Stimulated activated CD8-positive, alpha-beta memory T cell treated with anti-CD3 and anti-CD28 coated beads, Interleukin-7, amount 100 ng/mL, for 48 hours (primary cell): ENCODE measurements around the gene TAP1.
"Not testable (repeated sequence)": the region's sequence is repeated elsewhere in the genome, so short reads cannot be mapped to it uniquely, and the experiment has no call there.

Experiments
- DNase-seq, 2 donors: peaks; one replicate each; pipeline ENCODE4 v3.0.0-alpha.2; 2020; ENCODE audit warnings: low read depth in 1 of 2; ENCODE audit errors: extremely low read depth in 1 of 2

TAP1 gene, protein sequence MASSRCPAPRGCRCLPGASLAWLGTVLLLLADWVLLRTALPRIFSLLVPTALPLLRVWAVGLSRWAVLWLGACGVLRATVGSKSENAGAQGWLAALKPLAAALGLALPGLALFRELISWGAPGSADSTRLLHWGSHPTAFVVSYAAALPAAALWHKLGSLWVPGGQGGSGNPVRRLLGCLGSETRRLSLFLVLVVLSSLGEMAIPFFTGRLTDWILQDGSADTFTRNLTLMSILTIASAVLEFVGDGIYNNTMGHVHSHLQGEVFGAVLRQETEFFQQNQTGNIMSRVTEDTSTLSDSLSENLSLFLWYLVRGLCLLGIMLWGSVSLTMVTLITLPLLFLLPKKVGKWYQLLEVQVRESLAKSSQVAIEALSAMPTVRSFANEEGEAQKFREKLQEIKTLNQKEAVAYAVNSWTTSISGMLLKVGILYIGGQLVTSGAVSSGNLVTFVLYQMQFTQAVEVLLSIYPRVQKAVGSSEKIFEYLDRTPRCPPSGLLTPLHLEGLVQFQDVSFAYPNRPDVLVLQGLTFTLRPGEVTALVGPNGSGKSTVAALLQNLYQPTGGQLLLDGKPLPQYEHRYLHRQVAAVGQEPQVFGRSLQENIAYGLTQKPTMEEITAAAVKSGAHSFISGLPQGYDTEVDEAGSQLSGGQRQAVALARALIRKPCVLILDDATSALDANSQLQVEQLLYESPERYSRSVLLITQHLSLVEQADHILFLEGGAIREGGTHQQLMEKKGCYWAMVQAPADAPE

DNA sequence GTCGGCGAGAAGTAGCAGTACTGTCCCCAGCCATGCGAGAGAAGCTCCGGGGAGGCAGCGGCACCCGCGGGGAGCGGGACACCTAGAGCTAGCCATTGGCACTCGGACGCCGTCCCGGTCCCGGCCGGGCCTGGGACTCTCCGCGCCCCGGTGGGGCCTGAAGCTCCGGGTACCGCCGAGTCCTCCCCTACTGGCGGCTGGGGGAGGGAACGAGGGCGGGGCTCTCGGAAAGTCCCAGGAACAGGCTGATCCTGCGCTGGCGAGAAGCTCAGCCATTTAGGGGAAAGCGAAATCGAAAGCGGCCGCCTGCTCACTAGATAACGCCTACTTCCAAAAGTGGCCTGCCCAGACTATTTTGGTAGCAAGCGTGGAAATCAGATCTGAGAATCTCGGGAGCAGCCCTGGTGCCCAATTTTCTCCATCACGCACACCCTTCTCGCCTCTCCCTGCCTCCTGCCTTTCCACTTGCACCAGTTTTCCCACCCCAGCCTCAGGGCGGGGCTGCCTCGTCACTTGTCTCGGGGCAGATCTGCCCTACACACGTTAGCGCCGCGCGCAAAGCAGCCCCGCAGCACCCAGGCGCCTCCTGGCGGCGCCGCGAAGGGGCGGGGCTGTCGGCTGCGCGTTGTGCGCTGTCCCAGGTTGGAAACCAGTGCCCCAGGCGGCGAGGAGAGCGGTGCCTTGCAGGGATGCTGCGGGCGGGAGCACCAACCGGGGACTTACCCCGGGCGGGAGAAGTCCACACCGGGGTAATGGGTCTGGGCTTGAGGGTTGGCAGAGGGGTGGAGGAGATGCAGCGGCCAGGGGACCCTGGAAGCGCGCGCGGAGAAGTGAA, at the start of gene TAP1, which contains the start of gene PSMB9:
Gene TAP1, minus strand, starts transcription at position 164 of the 835 bp plus-strand sequence. Its CDS starts 68 bp downstream, at position 96.
Gene PSMB9, plus strand, starts transcription at position 652 of the 835 bp plus-strand sequence. Its CDS starts 38 bp downstream, at position 690.
- DNase-seq, result peak; percentile 84 to 95

DNA sequence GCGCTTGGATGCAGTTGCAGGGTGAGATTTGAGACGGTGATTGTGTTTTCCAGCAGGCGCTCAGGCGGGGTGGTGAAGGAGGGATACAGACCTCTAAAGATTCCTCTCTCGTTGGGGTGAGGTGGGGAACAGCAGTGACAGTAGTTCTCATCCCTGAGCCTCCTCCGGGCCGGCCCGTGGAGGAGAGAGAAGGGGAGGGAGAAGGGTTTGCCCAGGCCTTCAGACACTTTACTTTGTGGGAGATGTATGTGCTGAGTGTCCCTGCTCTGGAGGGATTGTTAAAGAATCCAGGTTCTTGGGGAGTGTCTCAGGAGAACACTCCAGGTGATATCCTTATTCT, 41.5 kb upstream of the TAP1 start:
- no peak for DNase-seq

DNA sequence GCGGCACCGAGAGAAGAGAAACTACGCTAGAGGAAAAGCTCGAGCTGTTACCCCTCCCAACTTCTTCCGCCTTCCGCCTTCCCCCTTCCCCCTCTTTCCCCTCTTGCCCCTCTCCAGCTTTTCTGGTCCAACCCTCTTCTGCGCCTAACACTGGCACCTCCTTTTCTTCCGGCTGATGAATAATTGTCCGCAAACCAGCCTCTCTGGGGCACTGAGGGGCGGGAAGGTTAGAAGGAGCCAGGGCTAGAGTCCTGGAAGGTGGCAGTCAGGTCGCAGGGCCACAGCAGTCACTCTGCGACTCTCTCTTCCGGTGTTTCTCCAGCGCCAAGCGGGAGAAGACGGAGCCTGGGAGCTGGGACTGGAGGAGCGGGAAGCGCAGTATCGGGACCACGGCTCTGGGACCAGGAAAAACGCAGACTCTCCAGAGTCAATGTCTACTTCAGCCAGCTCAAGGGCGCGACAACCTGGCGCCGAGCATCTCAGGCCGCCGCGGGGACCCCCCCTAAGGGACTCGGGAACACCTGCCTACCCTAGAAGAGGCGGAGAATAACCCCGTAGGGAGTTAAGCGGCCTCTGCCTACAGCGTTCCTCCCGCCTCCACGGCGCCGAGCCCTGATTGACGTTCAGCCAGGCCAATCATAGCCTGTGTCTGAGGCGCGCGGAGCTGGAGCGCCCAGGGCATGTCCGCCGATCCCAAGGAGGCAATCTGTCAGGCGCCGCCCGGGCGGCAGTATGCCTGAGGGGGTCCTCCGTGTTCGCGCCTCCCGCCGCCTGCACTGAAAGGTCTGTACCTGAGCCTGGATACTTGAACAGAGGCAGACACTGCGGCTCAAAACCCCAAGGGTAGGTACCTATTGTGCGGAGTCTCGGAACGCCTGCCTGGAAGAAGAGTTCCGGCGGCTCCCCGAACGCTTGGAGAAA, 40.8 kb upstream of the TAP1 start:
- peak; percentile 86 to 87 for DNase-seq

DNA sequence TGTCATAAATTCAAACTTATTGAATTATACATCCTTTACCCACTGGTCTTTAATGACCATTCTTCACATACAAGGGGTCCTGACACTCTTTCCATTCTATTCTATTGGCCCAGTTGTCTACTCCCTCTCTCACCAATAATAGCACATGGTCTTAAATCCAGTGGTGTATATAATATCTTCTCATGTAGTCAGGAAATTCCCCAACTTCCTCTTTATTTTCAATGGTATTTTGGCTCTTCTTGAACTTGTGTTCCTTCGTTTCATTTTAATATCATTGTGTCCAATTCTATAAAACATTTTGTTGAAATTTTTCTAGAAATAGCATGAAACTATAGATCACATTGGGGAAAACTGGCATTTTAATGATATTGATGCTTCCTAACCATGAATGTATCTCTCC, 37.3 kb upstream of the TAP1 start:
- no peak for DNase-seq

DNA sequence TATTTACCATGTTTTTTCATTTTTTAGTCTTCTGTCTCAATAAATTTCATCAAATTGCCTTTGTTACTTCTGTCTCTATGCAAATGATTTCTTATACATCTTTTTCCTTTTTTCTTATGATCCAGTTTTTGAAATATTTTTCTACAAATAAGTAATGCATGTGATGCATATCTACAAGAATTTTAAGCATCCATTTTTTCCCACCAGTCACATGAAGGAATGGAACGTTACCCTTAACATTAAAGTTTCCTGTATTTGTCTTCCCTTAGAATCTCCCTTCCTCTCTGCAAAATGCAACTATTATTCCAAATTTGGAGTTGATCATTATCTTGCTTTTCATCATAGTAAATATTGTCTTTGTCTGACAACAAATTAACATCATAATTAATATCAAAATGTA, 36.0 kb upstream of the TAP1 start:
- DNase-seq, result no peak

DNA sequence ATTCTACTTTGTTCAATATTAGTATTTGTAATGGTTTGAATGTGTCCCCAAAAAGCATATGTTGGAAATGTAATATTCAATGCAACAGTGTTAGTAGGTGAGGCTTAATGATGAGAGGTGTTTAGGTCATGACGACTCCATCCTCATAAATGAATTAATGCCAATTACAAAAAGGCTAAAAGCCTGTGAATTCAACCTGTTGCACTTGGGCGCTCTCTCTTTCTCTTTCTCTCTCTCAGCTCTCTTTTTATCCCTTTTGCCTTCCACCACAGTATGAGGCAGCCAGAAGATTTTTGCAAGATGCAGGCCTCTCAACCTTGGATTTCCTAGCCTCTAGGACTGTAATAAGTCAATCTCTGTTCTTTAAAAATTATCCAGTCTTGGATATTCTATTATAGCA, 35.1 kb upstream of the TAP1 start:
- DNase-seq, result no peak

DNA sequence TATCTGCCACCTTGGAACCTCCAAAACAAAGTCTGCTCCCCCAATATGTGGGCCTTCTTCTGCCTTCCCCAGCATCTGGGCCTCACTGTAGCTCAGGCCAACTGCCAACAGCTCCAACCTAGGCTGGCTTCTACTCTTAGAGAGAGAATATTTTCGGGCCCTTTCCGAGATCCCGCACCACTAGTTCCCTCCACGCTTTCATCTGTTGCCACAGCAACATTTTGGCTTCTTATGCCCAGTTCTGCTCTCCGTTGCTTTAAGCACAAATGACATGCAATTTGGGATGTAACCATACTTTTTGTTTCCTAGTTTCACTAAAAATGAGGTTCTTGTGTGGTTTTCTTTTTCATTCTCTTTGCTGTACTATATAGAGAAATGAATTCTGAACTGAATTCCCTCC, 34.1 kb upstream of the TAP1 start:
- DNase-seq, result no peak

DNA sequence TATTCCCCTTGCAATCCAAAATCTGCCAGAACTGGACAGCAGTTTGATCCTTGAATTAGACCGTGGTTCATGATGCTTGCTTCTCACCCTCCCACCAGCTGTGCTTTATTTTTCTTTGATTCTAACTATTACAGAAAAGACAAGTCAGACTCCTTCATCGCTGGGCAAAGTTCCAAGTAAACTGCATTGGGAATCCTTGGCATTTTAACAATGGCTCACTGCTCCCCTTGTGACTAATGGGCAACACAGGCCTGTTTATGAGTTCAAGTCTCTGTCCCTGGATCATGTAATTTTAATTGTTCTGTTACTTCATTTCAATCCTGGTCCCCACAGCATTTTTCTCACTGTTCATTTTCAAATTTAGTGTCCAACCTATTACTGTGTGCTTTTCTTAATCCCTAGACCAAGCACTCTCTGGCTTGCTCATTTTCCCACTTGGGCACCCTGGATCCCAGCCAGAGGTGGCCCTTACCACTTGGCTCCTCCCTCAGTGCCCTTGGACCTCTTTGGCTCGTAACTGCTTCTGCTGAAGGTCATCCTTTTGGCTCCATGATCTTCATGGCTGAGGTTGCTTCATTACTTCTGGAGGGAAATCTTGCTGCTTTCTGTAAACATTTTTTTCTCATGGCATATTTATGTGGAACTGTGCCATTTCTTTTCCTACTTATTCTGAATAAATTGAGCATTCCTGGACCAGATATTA, 33.3 kb upstream of the TAP1 start:
- DNase-seq, result no peak

DNA sequence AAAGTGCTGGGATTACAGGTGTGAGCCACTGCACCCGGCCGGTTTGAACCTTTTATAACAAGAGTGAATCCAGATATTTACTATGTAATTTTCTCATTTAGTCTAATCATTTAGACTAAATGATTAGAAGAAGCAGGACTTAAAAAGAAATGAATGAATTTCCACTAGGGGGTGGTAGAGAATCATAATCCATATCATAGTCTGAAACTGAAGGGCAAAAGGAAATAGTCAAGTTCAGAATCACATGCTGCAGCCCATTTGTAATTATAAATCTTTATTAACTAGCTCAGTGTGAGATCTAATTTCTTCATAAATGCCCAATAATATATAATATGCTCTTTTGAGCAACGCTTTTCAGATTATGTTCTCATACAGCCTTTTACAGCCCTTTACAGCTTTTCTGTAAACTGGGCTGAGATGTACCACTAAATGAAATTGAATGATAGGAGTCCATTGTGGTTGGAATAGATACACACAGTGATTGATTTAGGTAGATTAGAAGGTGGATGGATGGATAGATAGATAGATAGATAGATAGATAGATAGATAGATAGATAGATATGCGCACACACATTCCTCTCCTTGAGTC, 32.3 kb upstream of the TAP1 start:
- DNase-seq, result no peak

DNA sequence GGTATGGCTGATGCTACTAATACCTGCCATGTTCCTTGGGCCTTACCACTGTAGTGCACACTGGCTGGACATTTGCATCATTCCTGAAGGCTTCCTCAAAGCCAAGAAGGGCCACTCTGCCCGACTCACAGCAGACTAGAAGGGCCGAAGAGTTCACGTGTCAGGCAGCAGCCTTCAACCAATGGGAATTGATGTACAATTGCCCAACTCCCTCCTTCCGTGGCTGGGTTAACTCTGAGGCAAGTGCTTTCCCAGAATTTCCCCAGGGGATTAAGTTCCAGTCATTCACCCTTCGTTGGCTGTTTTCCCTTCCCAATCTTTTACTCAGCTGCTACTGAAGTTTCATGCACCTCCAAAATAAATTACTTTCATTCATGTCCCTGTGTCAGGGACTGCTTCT, 30.3 kb upstream of the TAP1 start:
- DNase-seq, result no peak

DNA sequence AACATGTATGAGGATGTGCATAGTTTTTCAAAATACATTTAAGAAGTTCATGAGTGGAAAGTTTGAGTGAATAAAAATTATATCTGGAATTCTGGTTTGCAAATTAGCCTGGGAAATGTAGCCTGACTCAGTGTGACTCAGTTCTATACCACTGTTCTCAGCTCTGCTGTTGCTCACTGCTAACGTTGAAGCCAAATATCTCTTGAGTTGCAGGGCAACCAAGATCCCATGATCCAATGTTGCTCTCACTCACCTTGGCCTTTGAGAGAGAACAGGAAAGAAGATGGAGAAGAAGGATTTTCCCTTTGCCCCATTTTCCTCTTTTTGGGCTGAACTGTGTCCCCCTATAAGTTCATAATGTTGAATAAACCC, 29.4 kb upstream of the TAP1 start:
- DNase-seq, result no peak

DNA sequence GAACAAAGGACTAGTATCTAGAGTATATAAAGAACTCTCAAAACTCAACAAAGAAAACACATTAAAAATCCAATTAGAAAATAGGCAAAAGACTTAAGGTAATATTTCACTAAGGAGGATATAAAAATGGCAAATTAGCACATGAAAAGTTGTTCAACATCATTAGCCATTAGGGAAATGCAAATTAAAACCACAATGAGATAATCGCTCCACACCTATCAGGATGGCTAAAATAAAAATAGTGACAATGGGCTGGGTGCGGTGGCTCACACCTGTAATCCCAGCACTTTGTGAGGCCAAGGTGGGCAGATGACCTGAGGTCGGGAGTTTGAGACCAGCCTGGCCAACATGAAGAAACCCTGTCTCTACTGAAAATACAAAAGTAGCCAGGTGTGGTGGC, 27.5 kb upstream of the TAP1 start:
- DNase-seq, result not testable (repeated sequence)

DNA sequence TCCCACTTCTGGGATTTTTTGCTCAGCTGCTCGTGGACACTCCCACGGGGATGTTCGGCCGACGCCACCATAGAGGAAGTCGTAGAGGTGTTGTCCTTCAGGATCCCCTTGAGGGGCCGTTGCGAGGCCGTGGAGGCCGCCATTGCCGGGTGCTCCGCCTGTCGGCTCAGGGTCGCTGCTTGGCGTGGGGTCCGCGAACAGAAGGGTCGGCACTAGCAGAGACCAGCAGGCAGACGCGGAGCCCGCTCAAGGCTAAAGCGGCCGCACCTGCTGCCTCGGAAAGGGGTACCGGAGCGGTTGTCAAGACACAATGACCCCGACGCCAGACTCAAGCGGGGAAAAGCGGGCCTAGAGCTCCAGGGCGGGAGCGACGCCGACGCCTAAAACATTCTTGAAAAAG, 26.2 kb upstream of the TAP1 start:
- DNase-seq, result no peak

DNA sequence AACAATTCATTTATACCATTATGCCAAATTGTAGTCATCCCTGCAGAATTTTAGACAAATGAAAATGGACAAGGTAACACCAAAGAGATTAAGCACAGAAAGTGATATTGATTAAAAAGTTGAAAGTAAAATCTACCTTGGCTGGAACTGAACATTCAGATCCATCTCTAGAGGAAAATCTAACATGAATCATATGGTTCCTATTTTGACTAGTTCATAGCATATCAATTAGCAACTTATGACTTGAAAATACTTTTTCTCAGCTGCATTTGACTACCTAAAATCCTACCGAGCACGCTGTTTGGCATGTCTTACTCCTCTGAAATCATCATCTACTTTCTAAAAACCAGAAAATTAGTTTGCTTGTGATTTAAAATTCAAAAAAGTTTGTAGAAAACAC, 23.1 kb upstream of the TAP1 start:
- DNase-seq, result no peak

DNA sequence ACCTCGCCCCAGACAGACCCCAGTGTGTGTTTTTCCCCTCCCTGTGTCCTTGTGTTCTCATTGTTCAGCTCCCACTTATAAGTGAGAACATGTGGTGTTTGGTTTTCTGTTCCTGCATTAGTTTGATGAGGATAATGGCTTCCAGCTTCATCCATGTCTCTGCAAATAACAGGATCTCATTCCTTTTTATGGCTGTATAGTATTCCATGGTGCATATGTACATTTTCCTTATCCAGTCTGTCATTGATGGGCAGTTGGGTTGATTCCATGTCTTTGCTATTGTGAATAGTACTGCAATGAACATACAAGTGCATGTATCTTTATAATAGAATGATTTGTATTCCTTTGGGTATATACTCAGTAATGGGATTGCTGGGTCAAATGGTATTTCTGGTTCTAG, 20.4 kb upstream of the TAP1 start:
- not testable (repeated sequence) for DNase-seq

DNA sequence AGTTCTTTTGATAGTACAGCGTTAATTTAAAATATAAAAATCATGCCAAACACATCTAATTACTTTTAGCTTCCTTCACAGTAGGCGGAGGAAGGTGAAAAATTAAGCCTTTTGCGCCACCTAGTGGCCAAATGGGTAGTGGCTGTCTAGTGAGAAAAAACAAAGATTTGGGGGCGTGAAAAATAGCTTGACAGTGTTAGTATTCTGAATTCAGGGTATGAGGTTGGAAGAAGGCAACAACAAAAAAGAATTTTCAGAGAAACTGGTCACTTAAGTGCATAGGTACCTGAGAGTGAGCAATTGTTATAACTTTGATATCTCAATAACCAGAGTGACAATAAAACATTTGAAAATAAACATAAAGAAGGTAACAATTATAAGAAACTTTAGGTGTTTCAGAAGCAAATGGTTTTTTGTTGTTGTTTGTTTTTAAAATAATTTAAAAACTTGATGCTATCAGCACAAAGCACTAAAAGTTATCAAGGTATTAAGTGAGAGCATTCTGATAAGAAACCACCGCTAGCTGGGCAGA, 14.8 kb upstream of the TAP1 start:
- DNase-seq, result peak; percentile 40 to 67

DNA sequence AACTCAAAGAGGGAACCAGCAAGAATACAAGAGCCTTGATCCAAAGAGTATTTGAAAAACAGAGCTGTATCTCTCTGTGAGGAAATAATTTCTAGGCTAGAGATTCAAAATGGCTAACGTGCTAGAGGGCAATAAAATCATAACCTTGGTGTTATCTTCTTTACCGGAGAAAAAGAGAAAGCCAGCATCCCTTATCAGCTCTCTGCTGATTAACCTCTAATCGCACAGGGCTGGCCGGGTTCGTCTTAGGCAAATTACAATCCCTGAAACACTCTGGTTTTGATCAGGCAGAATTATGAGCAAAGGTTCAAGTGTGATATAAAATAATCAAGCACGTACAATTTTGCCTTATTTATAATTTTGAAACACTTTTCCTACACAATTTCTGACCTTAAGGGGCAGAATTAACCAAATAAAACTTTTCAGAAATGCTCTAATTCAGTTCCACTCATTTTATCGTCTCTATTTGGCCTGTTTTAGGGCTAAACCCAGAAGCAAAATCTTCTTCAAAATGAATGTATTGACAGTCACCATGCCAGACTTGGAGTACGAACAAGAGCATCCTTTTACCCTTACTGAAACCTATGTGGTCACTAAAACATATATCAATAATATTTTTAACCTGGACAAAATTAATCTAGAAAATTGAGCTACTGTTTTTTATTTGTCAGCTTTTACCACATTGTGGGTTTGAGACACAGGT, 14.2 kb upstream of the TAP1 start:
- no peak for DNase-seq

DNA sequence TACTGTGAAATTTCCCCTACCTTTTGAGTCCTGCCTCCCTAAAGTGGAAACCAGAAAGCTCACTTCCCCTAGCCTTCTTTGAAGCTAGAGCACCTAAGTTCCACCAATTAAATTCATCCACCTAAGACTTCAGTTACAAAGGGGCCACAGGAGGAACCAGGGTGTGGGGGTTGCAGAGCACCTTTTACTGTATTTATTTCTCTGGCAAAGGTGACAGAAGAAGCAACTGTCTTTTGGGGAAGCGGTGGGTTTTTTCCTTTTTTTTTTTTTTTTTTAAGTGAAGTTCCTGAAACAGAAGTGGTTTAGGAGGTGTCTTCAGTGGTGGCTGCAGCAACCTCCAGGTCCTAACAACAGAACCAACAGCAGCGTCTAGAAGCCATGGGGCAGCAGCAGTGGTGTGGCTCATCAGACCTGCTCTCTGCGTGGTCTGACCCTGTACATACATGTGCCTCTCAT, 13.5 kb upstream of the TAP1 start:
- DNase-seq, result no peak
